ENCODE measurements around the gene DCLRE1B.

DCLRE1B gene

GRCh38 chr1:113886417-113887401 is 18.4 kb upstream of the DCLRE1B start:
- DNase-seq: no peak

DNA sequence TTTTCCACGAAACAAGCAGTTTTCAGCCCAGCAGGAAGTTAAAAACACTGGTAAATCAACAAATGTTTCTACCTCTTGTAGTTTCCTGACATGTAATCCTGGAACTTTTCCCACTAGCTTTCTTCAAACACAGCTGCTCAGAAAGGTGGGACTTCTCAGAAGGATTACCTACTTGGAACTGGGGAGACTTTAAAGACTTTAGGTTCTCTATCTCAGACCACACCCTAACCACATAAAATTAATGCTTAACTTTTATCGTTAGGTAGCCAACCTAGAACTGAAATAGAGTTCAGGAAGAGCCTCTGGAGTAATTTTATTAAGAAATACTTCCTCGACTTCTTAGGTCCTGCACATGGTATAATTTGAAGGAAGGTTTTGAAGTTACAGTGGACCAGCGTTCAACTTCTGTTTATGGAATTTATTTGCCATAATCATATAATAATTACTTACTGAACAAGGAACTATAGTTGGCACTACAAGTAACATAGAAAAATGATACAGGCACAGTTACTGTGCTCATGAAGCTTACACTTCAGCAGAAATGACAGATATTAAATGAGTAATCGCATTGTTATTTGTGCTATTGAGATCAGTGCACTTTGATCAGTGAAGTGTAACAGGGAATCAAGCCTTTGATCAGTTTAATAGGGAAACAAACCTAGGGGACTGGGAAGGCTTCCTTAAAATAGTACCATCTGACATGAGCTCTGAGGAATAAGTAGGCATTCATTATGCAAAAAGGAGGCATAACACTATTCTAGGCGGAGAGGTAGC is 17.5 kb upstream of the DCLRE1B start, which contains the start of gene BCL2L15:
Gene BCL2L15 (minus strand): TSS at position 180 of the 774 bp plus-strand sequence. CDS start 206 bp downstream, outside the sequence.
- DNase-seq: no peak

- no peak for DNase-seq
Observed at GRCh38 chr1:113890816-113891215, 14.3 kb upstream of the DCLRE1B start.

GRCh38 chr1:113891631-113892220 is 13.4 kb upstream of the DCLRE1B start:
- no peak for DNase-seq

DNA sequence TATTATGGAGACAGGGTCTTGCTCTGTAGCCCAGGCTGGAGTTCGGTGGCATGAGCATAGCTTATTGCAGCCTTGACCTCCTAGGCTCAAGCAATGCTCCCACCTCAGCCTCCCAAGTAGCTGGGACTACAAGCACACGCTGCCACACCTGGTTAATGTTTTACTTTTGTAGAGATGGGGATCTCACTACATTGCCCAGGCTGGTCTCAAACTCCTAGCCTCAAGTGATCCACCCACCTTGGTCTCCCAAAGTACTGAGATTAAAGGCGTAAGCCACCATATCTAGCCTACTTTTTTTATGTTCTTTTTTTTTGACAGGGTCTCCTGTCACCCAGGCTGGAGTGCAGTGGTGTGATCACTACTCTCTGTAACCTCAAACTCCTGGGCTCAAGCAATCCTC is 11.9 kb upstream of the DCLRE1B start:
- DNase-seq: no peak

DNA sequence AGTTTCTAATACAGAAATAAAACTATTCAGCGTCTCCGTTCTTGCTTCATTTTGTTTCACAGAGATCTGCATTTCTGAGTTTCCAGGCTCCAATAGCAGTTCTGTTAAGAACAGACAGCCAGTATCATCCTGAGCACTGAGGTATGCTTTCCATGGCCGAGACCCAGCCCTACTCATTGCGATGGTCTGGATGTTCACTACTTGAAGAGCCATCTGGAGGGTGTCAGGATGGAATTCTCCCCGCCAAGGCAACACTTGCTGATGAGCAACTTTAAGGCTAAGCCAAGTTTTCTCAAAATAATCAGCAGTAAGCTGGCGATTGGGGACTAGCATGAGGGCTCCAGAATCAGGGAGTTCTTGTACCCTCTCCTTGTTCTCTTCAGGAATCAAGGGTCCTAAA is 10.0 kb upstream of the DCLRE1B start:
- peak in 1 of 51 donors; percentile 11 for DNase-seq

GRCh38 chr1:113895961-113896360 is 9.2 kb upstream of the DCLRE1B start:
- DNase-seq: no peak

DNA sequence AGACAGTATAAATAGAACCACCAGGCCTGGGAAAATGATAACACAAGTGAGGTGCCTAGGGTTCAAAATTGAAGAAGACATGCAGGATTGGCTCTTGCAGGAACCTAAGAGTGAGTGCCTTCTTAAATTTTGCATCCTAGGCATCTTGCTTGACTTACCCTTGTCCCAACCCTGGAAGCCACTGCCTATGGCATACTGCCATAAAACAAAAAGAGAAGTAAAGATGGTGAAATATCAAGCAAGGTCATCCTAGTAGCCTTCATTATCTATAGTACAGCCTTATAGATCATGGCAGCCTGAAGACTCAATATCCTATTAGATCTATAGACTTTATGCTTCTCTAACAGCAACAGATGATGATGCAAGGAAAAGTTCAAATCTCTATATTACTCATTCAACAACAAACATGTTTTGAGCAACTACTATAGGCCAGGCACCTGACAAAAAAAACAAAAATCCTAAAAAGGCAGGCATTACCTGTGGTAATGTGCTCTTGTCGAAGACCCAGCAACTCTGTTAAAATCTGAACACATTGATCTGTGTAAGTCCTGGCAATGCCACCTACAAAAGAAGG is 6.8 kb upstream of the DCLRE1B start:
- no peak for DNase-seq

DNA sequence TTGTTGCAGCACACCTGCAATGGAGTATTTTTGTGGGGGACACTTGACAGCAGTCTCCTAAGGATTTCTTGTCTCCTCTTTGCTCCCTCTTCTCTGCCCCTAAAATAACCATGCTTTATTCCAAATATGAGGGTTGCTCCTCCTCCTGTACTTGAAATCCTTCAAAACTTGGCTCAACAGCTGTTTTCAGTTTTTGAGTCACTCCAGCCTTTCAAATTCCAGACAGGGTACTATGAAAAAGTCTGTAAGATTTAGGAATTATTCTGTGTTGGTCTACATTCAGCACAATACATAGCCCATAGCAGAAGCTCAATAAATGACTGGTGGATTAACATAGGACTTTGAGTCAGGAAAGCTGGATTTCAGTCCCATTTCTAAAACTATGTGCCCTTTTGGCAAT is 6.0 kb upstream of the DCLRE1B start:
- no peak for DNase-seq

DNA sequence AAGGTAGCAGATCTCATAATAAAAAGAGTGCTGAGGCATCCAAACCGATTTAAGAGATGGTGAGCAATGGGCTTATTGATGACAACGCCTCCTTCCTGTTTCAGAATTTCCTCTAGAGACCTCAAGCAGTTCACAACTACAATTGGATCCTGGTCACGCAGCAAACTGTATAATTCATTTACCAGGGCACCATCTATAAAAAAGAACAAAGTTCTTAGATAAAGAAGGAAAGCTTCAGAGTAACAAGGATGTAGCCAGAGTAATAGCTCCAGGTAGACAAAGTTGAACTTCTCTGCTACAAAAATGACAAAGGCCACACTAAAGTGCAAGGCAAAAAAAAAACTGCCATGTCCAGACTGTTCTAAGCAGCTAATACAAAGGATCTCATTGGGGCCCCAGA is 3.9 kb upstream of the DCLRE1B start:
- DNase-seq: no peak

DNA sequence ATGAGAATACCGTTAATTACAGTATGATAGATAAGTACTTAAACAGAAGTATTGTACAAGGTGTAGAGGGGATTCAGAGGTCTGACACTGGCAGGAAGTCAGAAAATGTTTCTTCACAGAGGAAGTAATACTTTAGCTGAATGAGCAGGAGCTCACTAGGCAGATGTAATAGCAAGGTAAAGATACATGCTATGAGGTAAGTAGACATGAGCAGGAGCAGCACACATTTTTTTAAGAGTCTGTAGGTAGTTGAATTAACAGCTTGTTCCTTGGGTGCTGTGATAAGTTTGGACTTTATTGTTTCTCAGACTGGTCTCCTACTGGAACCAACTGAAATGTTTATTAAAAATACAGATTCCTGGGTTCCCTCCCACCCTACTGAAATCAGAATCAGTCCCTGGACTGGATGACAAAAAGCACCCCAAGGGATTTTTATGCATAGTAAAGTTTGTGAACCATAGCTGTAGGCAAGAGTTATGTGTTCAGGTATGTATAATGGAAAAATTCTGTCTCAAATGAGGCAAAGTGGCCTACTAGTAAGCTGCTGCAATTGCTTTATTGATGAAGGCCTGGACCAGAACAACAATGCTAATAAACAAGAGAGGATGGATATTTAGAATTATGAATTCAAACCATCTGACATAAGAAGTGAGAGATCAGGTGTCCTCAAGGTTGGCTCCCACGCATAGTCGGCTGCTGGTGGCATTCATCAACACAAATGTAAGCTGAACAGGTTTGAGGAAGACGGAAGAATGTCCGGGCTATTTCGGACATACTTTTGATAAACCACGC is 1.4 kb upstream of the DCLRE1B start:
- peak in 2 of 51 donors; percentile 6 to 50 for DNase-seq

- DNase-seq: peak in 4 of 51 donors; percentile 45 to 62 (median 49)
Observed at GRCh38 chr1:113904293-113904673, 843 bp upstream of the DCLRE1B start.

DNA sequence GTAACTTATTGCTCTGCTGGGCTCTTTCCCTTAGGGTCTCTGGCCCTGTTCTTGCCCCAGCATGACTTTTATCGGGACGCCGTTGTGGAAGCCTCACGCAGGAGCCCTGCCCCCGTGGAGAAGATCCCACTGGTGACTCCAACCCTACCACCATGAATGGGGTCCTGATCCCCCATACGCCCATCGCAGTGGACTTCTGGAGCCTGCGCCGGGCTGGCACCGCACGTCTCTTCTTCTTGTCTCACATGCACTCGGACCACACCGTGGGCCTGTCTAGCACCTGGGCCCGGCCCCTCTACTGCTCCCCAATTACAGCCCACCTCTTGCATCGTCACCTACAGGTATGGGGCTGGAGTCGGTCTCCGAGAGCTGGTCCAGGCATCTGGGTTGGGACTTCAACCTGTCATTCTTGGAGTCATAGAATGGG is 322 bp downstream of the DCLRE1B start:
- peak in 8 of 51 donors; percentile 37 to 71 (median 52) for DNase-seq

GRCh38 chr1:113912594-113913311 is 7.6 kb downstream of the DCLRE1B start:
- DNase-seq: peak in 9 of 51 donors; percentile 1 to 16 (median 8)

DNA sequence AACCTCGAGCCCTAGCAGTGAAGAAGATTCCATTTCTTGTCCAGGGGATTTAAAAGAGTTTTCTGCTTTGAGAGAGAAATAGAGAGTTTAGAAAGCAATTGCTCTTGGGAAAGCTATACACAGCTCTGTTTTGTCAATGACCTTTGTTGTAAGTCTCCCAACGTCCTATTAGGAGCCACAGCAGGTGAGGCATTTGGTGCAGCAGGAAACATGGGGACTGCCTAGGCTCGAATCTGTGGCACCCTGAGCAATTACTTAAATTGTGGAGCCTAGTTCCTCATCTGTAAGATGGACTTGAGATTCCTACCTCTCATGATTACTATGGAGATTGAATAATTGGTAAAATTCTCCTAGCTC is 8.2 kb downstream of the DCLRE1B start:
- DNase-seq: no peak

- DNase-seq: no peak
Observed at GRCh38 chr1:113913887-113914664, 8.9 kb downstream of the DCLRE1B start.

GRCh38 chr1:113916974-113917373 is 11.8 kb downstream of the DCLRE1B start:
- DNase-seq: no peak

DNA sequence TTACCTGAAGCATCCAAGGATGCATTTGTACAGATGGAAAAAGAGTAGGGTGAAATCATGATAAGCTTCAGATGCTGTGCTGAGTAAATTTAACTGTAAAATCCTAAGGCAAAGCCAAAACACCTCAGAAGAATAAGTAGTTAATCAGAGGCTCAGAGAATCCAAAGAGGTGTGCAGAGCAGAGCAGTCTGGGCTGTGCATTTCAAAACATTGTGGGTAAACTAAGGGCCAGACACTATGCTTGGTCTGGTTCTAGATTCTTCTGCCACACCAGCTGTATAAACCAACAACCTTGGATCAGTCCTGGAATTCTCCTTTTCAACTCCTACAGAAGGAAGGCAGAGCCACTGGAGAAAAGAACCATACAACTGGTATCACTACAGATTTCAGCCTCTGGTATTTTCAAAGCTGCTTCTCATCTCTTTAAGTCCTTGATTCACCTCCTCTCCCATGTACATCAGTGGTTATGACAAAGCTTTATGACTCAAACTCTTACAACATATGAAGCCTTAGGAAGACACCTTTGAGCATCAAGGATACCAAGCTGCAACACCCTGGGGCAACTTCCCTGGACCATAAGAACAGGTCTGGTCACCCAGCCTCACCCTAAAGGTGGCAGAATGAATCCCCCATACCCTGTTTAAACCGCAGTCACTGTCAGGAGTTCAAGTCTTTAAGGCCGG is 12.4 kb downstream of the DCLRE1B start:
- DNase-seq: no peak

DNA sequence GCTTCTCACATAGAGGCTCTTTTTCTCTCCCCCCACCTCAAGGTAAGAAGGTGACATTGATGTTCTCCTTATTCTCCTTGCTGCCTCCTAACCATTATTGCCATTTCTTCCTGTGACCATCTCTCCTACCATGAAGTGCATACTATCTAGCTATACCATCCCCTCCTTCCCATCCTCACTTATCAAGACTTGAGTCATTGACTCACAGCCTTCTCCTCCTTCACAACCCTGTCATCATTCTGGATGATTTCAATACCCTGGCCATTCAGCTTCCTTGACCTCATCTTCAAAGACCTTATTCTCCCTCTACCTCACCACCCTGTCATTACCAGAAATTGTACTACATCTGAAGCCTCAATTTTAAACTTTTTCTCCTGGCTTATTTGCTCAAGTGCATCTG is 13.1 kb downstream of the DCLRE1B start:
- DNase-seq: no peak
